ENCODE results near the gene STAT1. TPM values are rescaled to one million over a fixed set of nuclear protein-coding genes. Genes with fewer than 3 reads are reported as not detected.

Gene STAT1
- total RNA-seq, 3 donors from 2014 or later (not counting 1 experiment from before 2014, with no cell fraction given): 49.1 to 91.6 (median 86.2) TPM

DNA sequence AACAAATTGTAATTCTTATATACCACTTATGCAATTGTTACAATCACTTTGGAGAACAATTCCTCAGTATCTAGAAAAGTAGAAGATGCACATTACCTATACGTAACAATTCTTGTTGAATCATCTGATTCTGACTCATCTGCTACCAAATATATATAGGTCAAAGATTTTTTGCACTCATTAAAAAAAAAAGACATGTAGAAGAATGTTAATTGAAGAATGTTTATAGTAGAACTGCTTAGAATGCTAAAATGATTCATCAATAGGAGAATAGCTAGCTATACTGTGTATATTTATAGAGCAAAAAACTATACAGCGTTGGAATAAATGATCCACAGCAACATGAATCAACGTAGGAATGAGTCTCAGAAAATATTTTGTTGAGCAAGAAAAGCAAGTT, 29.5 kb upstream of the STAT1 start:
- H3K27me3 ChIP-seq (ENCODE audit: control insufficient read depth, insufficient read depth, low read length): no peaks in the 10 kb centered on the region
- TF ChIP-seq, protein P1, sequence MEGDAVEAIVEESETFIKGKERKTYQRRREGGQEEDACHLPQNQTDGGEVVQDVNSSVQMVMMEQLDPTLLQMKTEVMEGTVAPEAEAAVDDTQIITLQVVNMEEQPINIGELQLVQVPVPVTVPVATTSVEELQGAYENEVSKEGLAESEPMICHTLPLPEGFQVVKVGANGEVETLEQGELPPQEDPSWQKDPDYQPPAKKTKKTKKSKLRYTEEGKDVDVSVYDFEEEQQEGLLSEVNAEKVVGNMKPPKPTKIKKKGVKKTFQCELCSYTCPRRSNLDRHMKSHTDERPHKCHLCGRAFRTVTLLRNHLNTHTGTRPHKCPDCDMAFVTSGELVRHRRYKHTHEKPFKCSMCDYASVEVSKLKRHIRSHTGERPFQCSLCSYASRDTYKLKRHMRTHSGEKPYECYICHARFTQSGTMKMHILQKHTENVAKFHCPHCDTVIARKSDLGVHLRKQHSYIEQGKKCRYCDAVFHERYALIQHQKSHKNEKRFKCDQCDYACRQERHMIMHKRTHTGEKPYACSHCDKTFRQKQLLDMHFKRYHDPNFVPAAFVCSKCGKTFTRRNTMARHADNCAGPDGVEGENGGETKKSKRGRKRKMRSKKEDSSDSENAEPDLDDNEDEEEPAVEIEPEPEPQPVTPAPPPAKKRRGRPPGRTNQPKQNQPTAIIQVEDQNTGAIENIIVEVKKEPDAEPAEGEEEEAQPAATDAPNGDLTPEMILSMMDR (IDR thresholded peaks at IDR 0.05): no peak
- ATAC-seq (no peak), DNase-seq (no peak)
- peaks cover 30% of the 10 kb centered on the region for H3K36me3 ChIP-seq (ENCODE audit: control insufficient read depth, insufficient read depth, low read length)
- no peak overlapping the region for H3K4me3 Mint-ChIP-seq
- WGBS (ENCODE audit: insufficient coverage): 100% methylated on average over 2 of the region's 3 CpGs
- intact Hi-C loops (cut with micrococcal nuclease): no loop called here
- H3K27ac ChIP-seq (ENCODE audit: low read length): no peak overlapping the region
- peaks cover 13% of the 10 kb centered on the region for H3K4me1 ChIP-seq (ENCODE audit: control insufficient read depth, insufficient read depth, low read length)
- H3K27ac Mint-ChIP-seq: no peak overlapping the region
- H3K36me3 Mint-ChIP-seq: peaks cover 8% of the 10 kb centered on the region
- H3K9me3 ChIP-seq (ENCODE audit: control insufficient read depth, insufficient read depth, low read length): no peaks in the 10 kb centered on the region
- H3K4me3 ChIP-seq (ENCODE audit: low read length): no peak overlapping the region
- H3K9me3 Mint-ChIP-seq: no peaks in the 10 kb centered on the region
- H3K4me1 Mint-ChIP-seq: peaks cover 37 to 39% of the 10 kb centered on the region in 2 donors
- H3K27me3 Mint-ChIP-seq (ENCODE audit: low read depth in 2 of 2): no peaks in the 10 kb centered on the region

DNA sequence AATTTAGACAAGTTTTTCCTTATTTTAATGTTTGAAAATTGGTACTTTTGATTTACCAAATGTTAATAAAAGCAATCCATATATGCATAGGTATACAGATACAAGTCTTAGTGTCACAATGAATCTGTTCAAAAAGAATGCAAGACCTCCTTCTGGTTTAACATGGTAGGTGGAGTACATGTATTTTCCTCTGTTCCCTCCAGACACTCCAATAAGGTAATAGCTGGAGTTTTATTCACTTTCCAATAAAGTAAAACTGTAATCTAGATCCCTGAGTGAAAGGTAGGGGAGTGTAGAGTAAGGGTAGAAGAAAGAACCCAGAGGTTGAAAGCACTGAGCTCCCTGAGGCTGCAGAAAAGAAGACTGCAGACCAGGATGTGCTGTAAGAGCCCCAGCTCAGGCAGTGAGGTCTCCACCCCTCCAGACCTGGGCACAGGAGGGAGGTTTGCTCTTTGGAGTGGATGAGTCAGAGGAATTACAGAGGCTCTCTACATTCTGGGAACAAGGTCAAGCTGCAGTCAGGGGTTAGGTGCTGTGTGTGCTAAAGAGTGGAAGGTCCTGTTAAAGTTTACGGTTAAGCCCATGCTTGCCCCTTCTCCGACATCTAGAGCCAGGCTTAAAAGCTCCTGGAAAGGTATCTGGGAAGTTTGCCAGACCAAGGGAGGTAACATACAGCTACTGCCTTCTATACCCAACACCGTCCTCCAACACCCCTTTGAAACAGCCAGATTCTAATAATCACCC, 27.6 kb upstream of the STAT1 start:
- no peaks in the 10 kb centered on the region for H3K27me3 ChIP-seq (ENCODE audit: control insufficient read depth, insufficient read depth, low read length)
- intact Hi-C loops (cut with micrococcal nuclease): no loop called here
- H3K9me3 ChIP-seq (ENCODE audit: control insufficient read depth, insufficient read depth, low read length): no peaks in the 10 kb centered on the region
- H3K4me3 Mint-ChIP-seq: no peak overlapping the region
- ATAC-seq: no peak
- H3K4me1 ChIP-seq (ENCODE audit: control insufficient read depth, insufficient read depth, low read length): peaks cover 16% of the 10 kb centered on the region
- peaks cover 42% of the 10 kb centered on the region for H3K36me3 ChIP-seq (ENCODE audit: control insufficient read depth, insufficient read depth, low read length)
- H3K27me3 Mint-ChIP-seq (ENCODE audit: low read depth in 2 of 2): no peaks in the 10 kb centered on the region
- peaks cover 35 to 42% of the 10 kb centered on the region in 2 donors for H3K4me1 Mint-ChIP-seq
- 100% methylated on average over 3 of the region's 3 CpGs for WGBS (ENCODE audit: insufficient coverage)
- no peaks in the 10 kb centered on the region for H3K9me3 Mint-ChIP-seq
- H3K4me3 ChIP-seq (ENCODE audit: low read length): no peak overlapping the region
- TF ChIP-seq, protein P1 (IDR thresholded peaks at IDR 0.05): no peak
- no peak for DNase-seq
- H3K36me3 Mint-ChIP-seq: peaks cover 18% of the 10 kb centered on the region
- H3K27ac ChIP-seq (ENCODE audit: low read length): no peak overlapping the region
- H3K27ac Mint-ChIP-seq: peak overlapping the region in 1 of 2 donors; percentile 55

DNA sequence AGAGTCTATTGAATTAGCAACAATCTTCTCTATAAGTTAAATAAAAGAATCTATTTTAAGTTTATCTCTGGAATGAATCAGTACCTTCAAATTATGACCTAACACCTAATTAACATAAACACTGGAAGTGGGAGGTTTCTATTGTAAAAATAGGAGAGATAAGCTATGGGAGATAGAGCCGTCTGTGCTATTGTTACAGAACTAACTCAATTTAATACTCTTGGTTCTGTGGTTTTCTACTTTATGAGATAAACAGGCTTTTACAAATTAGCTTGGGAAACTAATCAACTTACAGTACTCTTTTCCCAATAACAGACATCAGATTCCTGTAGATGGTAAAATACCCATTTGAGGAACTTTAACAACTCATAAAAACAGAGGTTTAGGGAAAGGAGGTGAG, 25.6 kb upstream of the STAT1 start:
- intact Hi-C loops (cut with micrococcal nuclease): no loop called here
- Histone ChIP-seq H3K27me3 (ENCODE audit: control insufficient read depth, insufficient read depth, low read length) (no peaks in the 10 kb centered on the region), H3K27ac (ENCODE audit: low read length) (peak overlapping the region; percentile 65), H3K9me3 (ENCODE audit: control insufficient read depth, insufficient read depth, low read length) (no peaks in the 10 kb centered on the region), H3K4me3 (ENCODE audit: low read length) (no peak overlapping the region), H3K4me1 (ENCODE audit: control insufficient read depth, insufficient read depth, low read length) (peaks cover 16% of the 10 kb centered on the region), H3K36me3 (ENCODE audit: control insufficient read depth, insufficient read depth, low read length) (peaks cover 61% of the 10 kb centered on the region)
- no peaks in the 10 kb centered on the region for H3K9me3 Mint-ChIP-seq
- H3K36me3 Mint-ChIP-seq: peaks cover 25% of the 10 kb centered on the region
- no peak overlapping the region for H3K4me3 Mint-ChIP-seq
- TF ChIP-seq, protein P1 (IDR thresholded peaks at IDR 0.05): no peak
- peak overlapping the region; percentile 75 to 84 for H3K27ac Mint-ChIP-seq
- ATAC-seq (no peak), DNase-seq (no peak)
- H3K4me1 Mint-ChIP-seq: peaks cover 28 to 35% of the 10 kb centered on the region in 2 donors
- WGBS (ENCODE audit: insufficient coverage): no CpG with 5 or more reads among the region's 1 CpG
- H3K27me3 Mint-ChIP-seq (ENCODE audit: low read depth in 2 of 2): no peaks in the 10 kb centered on the region

Measured in natural killer cell (primary cell).